Measurements from ENCODE around the gene OR10K1. TPM values are rescaled to one million over a fixed set of nuclear protein-coding genes. Genes with fewer than 3 reads are reported as not detected.
"Not testable (repeated sequence)": the region's sequence is repeated elsewhere in the genome, so short reads cannot be mapped to it uniquely, and the experiment has no call there.

OR10K1 gene
- total RNA-seq, 1 donor from 2014 or later: not detected

- intact Hi-C loops (cut with DNase I): no loop called here
- no peak within 1 kb of the TSS for H3K4me3 ChIP-seq
- H3K4me1 ChIP-seq: no peaks in the 10 kb centered on the region
- H3K27ac ChIP-seq: no peak within 1 kb of the TSS
- H3K27me3 ChIP-seq: no peaks in the 10 kb centered on the region
- no peaks in the 10 kb centered on the region for H3K9me3 ChIP-seq
- TF ChIP-seq CTCF (IDR thresholded peaks at IDR 0.05): no peak
- TF ChIP-seq POLR2A (IDR thresholded peaks at IDR 0.05): no peak
- no peak for TF ChIP-seq POLR2AphosphoS5 (IDR thresholded peaks at IDR 0.05; ENCODE audit: insufficient read depth in 1 of 2, low read depth in 1 of 2)
- no peaks in the 10 kb centered on the region for H3K36me3 ChIP-seq
- DNase-seq (ENCODE audit: extremely low spot score in 2 of 2): no peak
Observed at GRCh38 chr1:158426137-158426536, 35.5 kb upstream of the OR10K1 start, which contains the start of gene OR10K2. OR10K2 (minus strand) TSS chr1:158426237; CDS start chr1:158420866, 5,371 bp downstream.

- intact Hi-C loops (cut with DNase I); DNase-seq (ENCODE audit: extremely low spot score in 2 of 2): not testable (repeated sequence)
Observed at GRCh38 chr1:158430163-158430562, 31.5 kb upstream of the OR10K1 start.

GRCh38 chr1:158434741-158435140, 26.9 kb upstream of the OR10K1 start:
- Histone ChIP-seq H3K27ac (no peak overlapping the region), H3K27me3 (no peaks in the 10 kb centered on the region), H3K36me3 (no peaks in the 10 kb centered on the region), H3K4me3 (no peak overlapping the region), H3K9me3 (no peaks in the 10 kb centered on the region), H3K4me1 (no peaks in the 10 kb centered on the region)
- DNase-seq (ENCODE audit: extremely low spot score in 2 of 2): no peak
- intact Hi-C loops (cut with DNase I): no loop called here
- TF ChIP-seq POLR2AphosphoS5 (IDR thresholded peaks at IDR 0.05; ENCODE audit: insufficient read depth in 1 of 2, low read depth in 1 of 2) (no peak), POLR2A (IDR thresholded peaks at IDR 0.05) (no peak), CTCF (IDR thresholded peaks at IDR 0.05) (no peak)

More at GRCh38 chr1:158430163-158430562, 31.5 kb upstream of the OR10K1 start:
- H3K27ac ChIP-seq, H3K4me1 ChIP-seq, H3K4me3 ChIP-seq, H3K9me3 ChIP-seq, H3K36me3 ChIP-seq, H3K27me3 ChIP-seq: not testable (repeated sequence)

- TF ChIP-seq CTCF (IDR thresholded peaks at IDR 0.05): no peak
- no peak for TF ChIP-seq POLR2AphosphoS5 (IDR thresholded peaks at IDR 0.05; ENCODE audit: insufficient read depth in 1 of 2, low read depth in 1 of 2)
- TF ChIP-seq POLR2A (IDR thresholded peaks at IDR 0.05): no peak
- H3K27ac ChIP-seq: no peak overlapping the region
- intact Hi-C loops (cut with DNase I): no loop called here
- H3K4me1 ChIP-seq: no peaks in the 10 kb centered on the region
- H3K36me3 ChIP-seq: no peaks in the 10 kb centered on the region
- H3K4me3 ChIP-seq: no peak overlapping the region
- no peak for DNase-seq (ENCODE audit: extremely low spot score in 2 of 2)
- H3K27me3 ChIP-seq: no peaks in the 10 kb centered on the region
- no peaks in the 10 kb centered on the region for H3K9me3 ChIP-seq
Observed at GRCh38 chr1:158445376-158445775, 16.3 kb upstream of the OR10K1 start.

GRCh38 chr1:158454537-158454936, 7.1 kb upstream of the OR10K1 start:
- no peaks in the 10 kb centered on the region for H3K27me3 ChIP-seq
- H3K27ac ChIP-seq: no peak overlapping the region
- H3K9me3 ChIP-seq: no peaks in the 10 kb centered on the region
- TF ChIP-seq POLR2AphosphoS5 (IDR thresholded peaks at IDR 0.05; ENCODE audit: insufficient read depth in 1 of 2, low read depth in 1 of 2): no peak
- no peak for TF ChIP-seq CTCF (IDR thresholded peaks at IDR 0.05)
- TF ChIP-seq POLR2A (IDR thresholded peaks at IDR 0.05): no peak
- no peak overlapping the region for H3K4me3 ChIP-seq
- no peaks in the 10 kb centered on the region for H3K4me1 ChIP-seq
- no peaks in the 10 kb centered on the region for H3K36me3 ChIP-seq
- no peak for DNase-seq (ENCODE audit: extremely low spot score in 2 of 2)
- intact Hi-C loops (cut with DNase I): no loop called here
